HL-60 (cell line): ENCODE results near the gene PSMC4.

Experiments used
- CTCF ChIP-seq: IDR thresholded peaks from one replicate; pipeline ENCODE4 v1.5.1; 2011; ENCODE audit warnings: low read length, control low read depth, inconsistent platforms; ENCODE audit not compliant: insufficient read depth
- GABPA ChIP-seq: IDR thresholded peaks from 2 replicates; pipeline ENCODE4 v1.6.1; 2012; ENCODE audit warnings: low read depth
- POLR2AphosphoS5 ChIP-seq: IDR thresholded peaks from 2 replicates; pipeline ENCODE4 v1.6.1; 2012; ENCODE audit warnings: low read depth
- REST ChIP-seq: IDR thresholded peaks from 2 replicates; pipeline ENCODE4 v1.6.1; 2012; ENCODE audit warnings: low read depth; ENCODE audit not compliant: insufficient replicate concordance
- SPI1 ChIP-seq: IDR thresholded peaks from 2 replicates; pipeline ENCODE4 v1.6.1; 2012; ENCODE audit warnings: low read depth, mild to moderate bottlenecking, borderline replicate concordance

GRCh38 chr19:39997638-39998216 lies 26.8 kb downstream of the PSMC4 start:
- no peak for TF ChIP-seq CTCF
- no peak for TF ChIP-seq POLR2AphosphoS5
- TF ChIP-seq REST = no peak
- TF ChIP-seq GABPA = no peak
- no peak for TF ChIP-seq SPI1
